ENCODE data around the gene HIBADH. TPM values are rescaled to one million over a fixed set of nuclear protein-coding genes. Genes with fewer than 3 reads are reported as not detected.

Gene HIBADH
- total RNA-seq, 1 experiment from 2014 or later: 23.2 TPM

GRCh38 chr7:27611059-27611458, 51.6 kb downstream of the HIBADH start:
- Histone ChIP-seq H3K23me2 (ENCODE audit: insufficient read length, low read depth, low read length, poor library complexity, severe bottlenecking) (no peaks in the 10 kb centered on the region), H3K79me2 (ENCODE audit: insufficient read depth, low read length) (no peaks in the 10 kb centered on the region), H2BK5ac (ENCODE audit: insufficient read length, low read length) (no peak overlapping the region), H3K4me1 (ENCODE audit: insufficient read depth, low read length) (no peaks in the 10 kb centered on the region), H4K8ac (replicated peaks; ENCODE audit: insufficient read length, low read depth, low read length) (no peak overlapping the region), H3T11ph (ENCODE audit: low read length) (no peak overlapping the region), H2BK12ac (ENCODE audit: insufficient read length, low read depth, low read length) (no peak overlapping the region), H3K14ac (ENCODE audit: insufficient read depth, low read length) (no peak overlapping the region), H2AK5ac (ENCODE audit: insufficient read length, low read length) (no peak overlapping the region), H3K18ac (ENCODE audit: insufficient read length, low read depth, low read length) (no peak overlapping the region), H3K27me3 (ENCODE audit: insufficient read depth, low read length) (no peaks in the 10 kb centered on the region), H3K56ac (ENCODE audit: insufficient read length, low read depth, low read length) (no peak overlapping the region), H3K27ac (ENCODE audit: insufficient read length, low read depth, low read length) (no peak overlapping the region), H2AFZ (ENCODE audit: low read length) (no peak overlapping the region), H4K91ac (ENCODE audit: insufficient read length, low read depth, low read length) (no peak overlapping the region), H2BK120ac (ENCODE audit: low read depth, low read length, poor library complexity, severe bottlenecking) (no peak overlapping the region), H3K9me3 (ENCODE audit: control insufficient read depth, low read depth, low read length) (no peaks in the 10 kb centered on the region), H2BK15ac (ENCODE audit: low read depth, low read length) (no peak overlapping the region), H3K9ac (ENCODE audit: extremely low read depth, insufficient read length, low read length) (no peak overlapping the region), H3K23ac (ENCODE audit: insufficient read length, low read depth, low read length) (no peak overlapping the region), H3K79me1 (ENCODE audit: insufficient read depth, low read depth, low read length, poor library complexity, severe bottlenecking) (no peaks in the 10 kb centered on the region), H4K20me1 (ENCODE audit: control insufficient read depth, insufficient read depth, insufficient read length) (no peaks in the 10 kb centered on the region), H4K5ac (ENCODE audit: insufficient read length, low read depth, low read length) (no peak overlapping the region), H2BK20ac (ENCODE audit: low read depth, low read length, poor library complexity, severe bottlenecking) (no peak overlapping the region), H3K4ac (ENCODE audit: low read depth, low read length) (no peak overlapping the region), H3K4me2 (ENCODE audit: insufficient read depth, insufficient read length, low read length) (no peak overlapping the region)
- Mint-ChIP-seq H3K27ac (no peak overlapping the region), H3K9me3 (no peaks in the 10 kb centered on the region; a peak in 1 of 5 replicates), H3K4me1 (peaks cover 12 to 14% of the 10 kb centered on the region in 2 experiments), H3K4me3 (no peak overlapping the region), H3K27me3 (ENCODE audit: low read depth) (no peaks in the 10 kb centered on the region), H3K36me3 (ENCODE audit: insufficient read depth in 1 of 3, low read depth in 3 of 3) (peaks cover 4 to 5% (median 5%) of the 10 kb centered on the region in 3 experiments; a peak in 5 of 7 replicates)
- DNase-seq: no peak
- TF ChIP-seq CTCF (conservative IDR thresholded peaks at IDR 0.05): no peak
- no CpG with 5 or more reads among the region's 3 CpGs for WGBS (ENCODE audit: extremely low coverage, insufficient read length, low lambda C conversion rate)

All from H9 (cell line).